A673 (cell line): ENCODE measurements around the gene TAF15.

Experiments used
- EZH2 ChIP-seq: fragments of 200-600 bp; sonication (generic); IDR thresholded peaks from 2 replicates; pipeline ENCODE4 v1.6.1; 2017; ENCODE audit warnings: borderline replicate concordance, low read depth, mild to moderate bottlenecking, mixed read lengths, antibody characterized with exemption, low read length; ENCODE audit not compliant: poor library complexity, severe bottlenecking
- TF ChIP-seq, protein P1 (sequence below): fragments of 300-800, 200-600 bp; sonication (generic); conservative IDR thresholded peaks from 2 replicates; pipeline ENCODE4 v1.5.1; 2017; ENCODE audit warnings: low read depth, mild to moderate bottlenecking, antibody characterized with exemption, low read length, moderate library complexity, mixed read lengths

DNA sequence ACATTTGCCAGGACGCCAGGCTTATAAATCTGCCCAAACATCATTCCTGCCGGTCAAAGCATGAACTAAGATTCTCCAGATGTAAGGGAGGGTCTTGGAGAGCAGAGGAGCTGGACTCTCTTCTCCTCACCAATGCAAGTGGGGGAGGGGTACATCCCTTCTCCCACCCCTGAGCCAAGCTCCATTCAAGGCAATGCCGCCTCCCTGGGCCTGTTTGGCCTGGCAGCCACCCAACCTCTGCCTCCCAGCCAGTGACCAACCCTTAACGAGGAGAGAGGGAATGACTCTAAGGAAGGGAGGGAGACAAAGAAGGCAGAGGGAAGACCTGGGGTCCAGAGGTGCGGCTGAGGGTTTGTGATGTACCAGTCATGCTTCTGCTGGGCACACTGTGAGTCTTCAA, 34.8 kb upstream of the TAF15 start:
- TF ChIP-seq, protein P1, sequence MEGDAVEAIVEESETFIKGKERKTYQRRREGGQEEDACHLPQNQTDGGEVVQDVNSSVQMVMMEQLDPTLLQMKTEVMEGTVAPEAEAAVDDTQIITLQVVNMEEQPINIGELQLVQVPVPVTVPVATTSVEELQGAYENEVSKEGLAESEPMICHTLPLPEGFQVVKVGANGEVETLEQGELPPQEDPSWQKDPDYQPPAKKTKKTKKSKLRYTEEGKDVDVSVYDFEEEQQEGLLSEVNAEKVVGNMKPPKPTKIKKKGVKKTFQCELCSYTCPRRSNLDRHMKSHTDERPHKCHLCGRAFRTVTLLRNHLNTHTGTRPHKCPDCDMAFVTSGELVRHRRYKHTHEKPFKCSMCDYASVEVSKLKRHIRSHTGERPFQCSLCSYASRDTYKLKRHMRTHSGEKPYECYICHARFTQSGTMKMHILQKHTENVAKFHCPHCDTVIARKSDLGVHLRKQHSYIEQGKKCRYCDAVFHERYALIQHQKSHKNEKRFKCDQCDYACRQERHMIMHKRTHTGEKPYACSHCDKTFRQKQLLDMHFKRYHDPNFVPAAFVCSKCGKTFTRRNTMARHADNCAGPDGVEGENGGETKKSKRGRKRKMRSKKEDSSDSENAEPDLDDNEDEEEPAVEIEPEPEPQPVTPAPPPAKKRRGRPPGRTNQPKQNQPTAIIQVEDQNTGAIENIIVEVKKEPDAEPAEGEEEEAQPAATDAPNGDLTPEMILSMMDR: no peak
- TF ChIP-seq EZH2: no peak
